ENCODE results near the gene GRAMD2B.
"Not testable (repeated sequence)": the region's sequence is repeated elsewhere in the genome, so short reads cannot be mapped to it uniquely, and the experiment has no call there.

The GRAMD2B gene

GRCh38 chr5:126422994-126423788, at the start of gene GRAMD2B:
Gene GRAMD2B (plus strand): TSS chr5:126423409. CDS start chr5:126423607, 198 bp downstream.
- H3K27ac Mint-ChIP-seq, result peak within 1 kb of the TSS; percentile 87
- DNase-seq (peak; percentile 52), ATAC-seq (replicated peaks) (peak; percentile 91 to 92)
- H3K36me3 Mint-ChIP-seq, result peaks cover 0 to 2% of the 10 kb centered on the region in 2 donors
- H3K4me3 Mint-ChIP-seq, result peak within 1 kb of the TSS; percentile 90 to 94
- peaks cover 0 to 6% of the 10 kb centered on the region in 2 donors for H3K9me3 Mint-ChIP-seq
- peaks cover 3 to 5% of the 10 kb centered on the region in 2 donors for H3K27me3 Mint-ChIP-seq
- peaks cover 6 to 20% of the 10 kb centered on the region in 2 donors for H3K4me1 Mint-ChIP-seq

GRCh38 chr5:126374109-126374416, 49.1 kb upstream of the GRAMD2B start:
- no peak overlapping the region for H3K4me3 Mint-ChIP-seq
- no peak overlapping the region for H3K27ac Mint-ChIP-seq
- no peaks in the 10 kb centered on the region for H3K9me3 Mint-ChIP-seq
- no peak for ATAC-seq (replicated peaks)
- peaks cover 0 to 11% of the 10 kb centered on the region in 2 donors for H3K27me3 Mint-ChIP-seq
- DNase-seq, result no peak
- H3K36me3 Mint-ChIP-seq, result no peaks in the 10 kb centered on the region
- peaks cover 0 to 6% of the 10 kb centered on the region in 2 donors for H3K4me1 Mint-ChIP-seq

GRCh38 chr5:126376443-126376842, 46.8 kb upstream of the GRAMD2B start:
- Mint-ChIP-seq H3K27me3 (peaks cover 3% of the 10 kb centered on the region in 2 donors), H3K4me1 (peaks cover 0 to 6% of the 10 kb centered on the region in 2 donors), H3K27ac (no peak overlapping the region), H3K9me3 (peaks cover 2 to 4% of the 10 kb centered on the region in 2 donors), H3K36me3 (no peaks in the 10 kb centered on the region), H3K4me3 (no peak overlapping the region)
- DNase-seq, result no peak
- no peak for ATAC-seq (replicated peaks)

GRCh38 chr5:126377424-126377823, 45.8 kb upstream of the GRAMD2B start:
- H3K36me3 Mint-ChIP-seq, result peaks cover 0 to 2% of the 10 kb centered on the region in 2 donors
- no peak overlapping the region for H3K4me3 Mint-ChIP-seq
- H3K27ac Mint-ChIP-seq, result no peak overlapping the region
- peaks cover 0 to 6% of the 10 kb centered on the region in 2 donors for H3K4me1 Mint-ChIP-seq
- ATAC-seq (replicated peaks) (no peak), DNase-seq (no peak)
- H3K27me3 Mint-ChIP-seq, result peaks cover 9 to 12% of the 10 kb centered on the region in 2 donors
- H3K9me3 Mint-ChIP-seq, result peaks cover 10 to 11% of the 10 kb centered on the region in 2 donors

- not testable (repeated sequence) for H3K4me3 Mint-ChIP-seq; H3K27ac Mint-ChIP-seq; H3K4me1 Mint-ChIP-seq; ATAC-seq (replicated peaks); H3K36me3 Mint-ChIP-seq; DNase-seq
- peaks cover 14 to 18% of the 10 kb centered on the region in 2 donors for H3K27me3 Mint-ChIP-seq
- H3K9me3 Mint-ChIP-seq, result peaks cover 11% of the 10 kb centered on the region in 2 donors
Measured at GRCh38 chr5:126380316-126380715, 42.9 kb upstream of the GRAMD2B start.

- DNase-seq (no peak), ATAC-seq (replicated peaks) (no peak)
- Mint-ChIP-seq H3K4me3 (no peak overlapping the region), H3K4me1 (no peaks in the 10 kb centered on the region), H3K9me3 (peaks cover 11% of the 10 kb centered on the region in 2 donors), H3K27me3 (peaks cover 21 to 22% of the 10 kb centered on the region in 2 donors), H3K27ac (no peak overlapping the region), H3K36me3 (peaks cover 0 to 2% of the 10 kb centered on the region in 2 donors)
Measured at GRCh38 chr5:126383246-126383645, 40.0 kb upstream of the GRAMD2B start.

- H3K4me1 Mint-ChIP-seq, result no peaks in the 10 kb centered on the region
- ATAC-seq (replicated peaks) (no peak), DNase-seq (no peak)
- no peak overlapping the region for H3K4me3 Mint-ChIP-seq
- H3K9me3 Mint-ChIP-seq, result peaks cover 11% of the 10 kb centered on the region in 2 donors
- peaks cover 21 to 22% of the 10 kb centered on the region in 2 donors for H3K27me3 Mint-ChIP-seq
- H3K27ac Mint-ChIP-seq, result no peak overlapping the region
- peaks cover 0 to 2% of the 10 kb centered on the region in 2 donors for H3K36me3 Mint-ChIP-seq
Measured at GRCh38 chr5:126383776-126384175, 39.4 kb upstream of the GRAMD2B start.

- Mint-ChIP-seq H3K4me3 (no peak overlapping the region), H3K9me3 (peaks cover 11% of the 10 kb centered on the region in 2 donors), H3K27ac (no peak overlapping the region), H3K36me3 (peaks cover 0 to 2% of the 10 kb centered on the region in 2 donors), H3K4me1 (no peaks in the 10 kb centered on the region), H3K27me3 (peaks cover 21 to 22% of the 10 kb centered on the region in 2 donors)
- ATAC-seq (replicated peaks), result no peak
- DNase-seq, result no peak
Measured at GRCh38 chr5:126384985-126385384, 38.2 kb upstream of the GRAMD2B start.

GRCh38 chr5:126385524-126386502, 37.4 kb upstream of the GRAMD2B start:
- Mint-ChIP-seq H3K4me3 (no peak overlapping the region), H3K27ac (no peak overlapping the region), H3K27me3 (peaks cover 21 to 22% of the 10 kb centered on the region in 2 donors), H3K4me1 (no peaks in the 10 kb centered on the region), H3K9me3 (peaks cover 11% of the 10 kb centered on the region in 2 donors), H3K36me3 (peaks cover 0 to 2% of the 10 kb centered on the region in 2 donors)
- DNase-seq, result no peak
- ATAC-seq (replicated peaks), result no peak

- Mint-ChIP-seq H3K4me1 (no peaks in the 10 kb centered on the region), H3K27me3 (peaks cover 10 to 18% of the 10 kb centered on the region in 2 donors), H3K9me3 (peaks cover 0 to 2% of the 10 kb centered on the region in 2 donors), H3K4me3 (no peak overlapping the region), H3K36me3 (no peaks in the 10 kb centered on the region), H3K27ac (no peak overlapping the region)
- ATAC-seq (replicated peaks) (no peak), DNase-seq (no peak)
Measured at GRCh38 chr5:126389179-126389578, 34.0 kb upstream of the GRAMD2B start.

- no peak for ATAC-seq (replicated peaks)
- no peaks in the 10 kb centered on the region for H3K4me1 Mint-ChIP-seq
- peaks cover 4 to 18% of the 10 kb centered on the region in 2 donors for H3K27me3 Mint-ChIP-seq
- no peak overlapping the region for H3K27ac Mint-ChIP-seq
- peaks cover 0 to 2% of the 10 kb centered on the region in 2 donors for H3K9me3 Mint-ChIP-seq
- no peak for DNase-seq
- no peak overlapping the region for H3K4me3 Mint-ChIP-seq
- H3K36me3 Mint-ChIP-seq, result no peaks in the 10 kb centered on the region
Measured at GRCh38 chr5:126390051-126390450, 33.2 kb upstream of the GRAMD2B start.

- no peak for DNase-seq
- H3K4me3 Mint-ChIP-seq, result no peak overlapping the region
- H3K27ac Mint-ChIP-seq, result no peak overlapping the region
- H3K4me1 Mint-ChIP-seq, result no peaks in the 10 kb centered on the region
- H3K9me3 Mint-ChIP-seq, result peaks cover 0 to 2% of the 10 kb centered on the region in 2 donors
- peaks cover 0 to 11% of the 10 kb centered on the region in 2 donors for H3K27me3 Mint-ChIP-seq
- ATAC-seq (replicated peaks), result no peak
- no peaks in the 10 kb centered on the region for H3K36me3 Mint-ChIP-seq
Measured at GRCh38 chr5:126391386-126391785, 31.8 kb upstream of the GRAMD2B start.

- Mint-ChIP-seq H3K9me3 (peaks cover 2 to 5% of the 10 kb centered on the region in 2 donors), H3K4me3 (no peak overlapping the region), H3K4me1 (no peaks in the 10 kb centered on the region), H3K36me3 (no peaks in the 10 kb centered on the region), H3K27me3 (peaks cover 14 to 25% of the 10 kb centered on the region in 2 donors), H3K27ac (no peak overlapping the region)
- no peak for DNase-seq
- ATAC-seq (replicated peaks), result no peak
Measured at GRCh38 chr5:126394211-126394788, 28.9 kb upstream of the GRAMD2B start.

GRCh38 chr5:126395198-126395597, 28.0 kb upstream of the GRAMD2B start:
- peaks cover 15 to 32% of the 10 kb centered on the region in 2 donors for H3K27me3 Mint-ChIP-seq
- ATAC-seq (replicated peaks), result no peak

More at GRCh38 chr5:126395198-126395597, 28.0 kb upstream of the GRAMD2B start:
- DNase-seq, result no peak
- H3K36me3 Mint-ChIP-seq, result no peaks in the 10 kb centered on the region
- no peak overlapping the region for H3K4me3 Mint-ChIP-seq
- H3K4me1 Mint-ChIP-seq, result no peaks in the 10 kb centered on the region
- peaks cover 10 to 11% of the 10 kb centered on the region in 2 donors for H3K9me3 Mint-ChIP-seq
- no peak overlapping the region for H3K27ac Mint-ChIP-seq
